ENCODE measurements around the gene PIM3.
"Not testable (repeated sequence)": the region's sequence is repeated elsewhere in the genome, so short reads cannot be mapped to it uniquely, and the experiment has no call there.

The PIM3 gene

DNA sequence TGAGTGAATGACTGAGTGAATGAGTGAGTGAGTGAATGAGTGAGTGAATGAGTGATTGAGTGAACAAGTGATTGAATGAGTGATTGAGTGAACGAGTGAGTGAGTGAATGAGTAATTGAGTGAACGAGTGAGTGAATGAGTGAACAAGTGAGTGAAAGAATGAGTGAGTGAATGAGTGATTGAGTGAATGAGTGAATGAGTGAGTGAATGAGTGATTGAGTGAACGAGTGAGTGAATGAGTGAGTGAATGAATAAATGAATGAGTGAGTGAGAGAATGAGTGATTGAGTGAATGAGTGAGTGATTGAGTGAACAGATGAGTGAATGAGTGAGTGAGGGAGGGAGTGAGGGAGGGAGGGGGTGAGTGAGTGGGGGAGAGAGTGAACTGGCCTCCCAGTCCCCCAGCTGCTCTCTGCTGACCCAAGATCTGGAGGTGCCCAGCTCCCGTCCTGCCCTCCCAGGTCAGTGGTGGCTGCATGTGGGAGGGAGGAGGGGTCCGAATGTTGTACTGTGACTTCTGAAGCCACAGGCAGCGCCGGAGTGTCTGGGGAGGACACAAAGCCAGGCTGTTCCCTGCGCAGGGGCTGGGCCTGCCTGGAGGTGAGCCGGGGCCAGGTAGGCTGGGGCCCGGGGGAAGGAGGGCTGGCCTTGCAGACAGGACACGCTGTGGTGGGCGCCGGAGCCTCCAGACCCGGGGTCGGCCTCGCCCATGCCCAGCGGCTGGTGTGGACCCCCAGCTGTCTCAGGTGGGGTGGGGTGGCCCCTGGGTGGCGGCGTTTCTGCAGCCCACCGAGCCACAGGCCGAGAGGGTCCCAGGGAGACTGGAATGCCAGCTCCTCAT lies 17.8 kb upstream of the PIM3 start:
- DNase-seq (ENCODE audit: low read depth in 3 of 3, low spot score in 1 of 3) = no peak

DNA sequence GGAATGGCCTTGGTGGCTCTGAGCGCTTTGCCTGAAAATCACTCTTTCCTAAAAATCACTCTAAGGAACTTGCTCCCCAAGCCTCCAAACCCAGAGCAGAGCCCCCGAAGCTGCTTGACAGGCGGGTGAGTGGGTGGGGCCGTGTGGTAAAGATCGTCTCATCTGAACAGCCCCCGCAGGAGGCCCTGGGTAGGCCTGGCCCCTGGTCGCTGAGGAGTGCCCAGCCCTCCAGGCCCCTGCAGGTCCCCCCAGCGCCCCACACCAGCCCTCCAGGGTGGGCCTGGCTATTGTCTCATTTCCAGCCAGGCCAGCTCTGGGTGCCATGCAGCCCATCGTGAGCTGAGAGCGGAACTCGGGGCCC lies 17.2 kb upstream of the PIM3 start:
- DNase-seq (ENCODE audit: low read depth in 3 of 3, low spot score in 1 of 3) = no peak

DNA sequence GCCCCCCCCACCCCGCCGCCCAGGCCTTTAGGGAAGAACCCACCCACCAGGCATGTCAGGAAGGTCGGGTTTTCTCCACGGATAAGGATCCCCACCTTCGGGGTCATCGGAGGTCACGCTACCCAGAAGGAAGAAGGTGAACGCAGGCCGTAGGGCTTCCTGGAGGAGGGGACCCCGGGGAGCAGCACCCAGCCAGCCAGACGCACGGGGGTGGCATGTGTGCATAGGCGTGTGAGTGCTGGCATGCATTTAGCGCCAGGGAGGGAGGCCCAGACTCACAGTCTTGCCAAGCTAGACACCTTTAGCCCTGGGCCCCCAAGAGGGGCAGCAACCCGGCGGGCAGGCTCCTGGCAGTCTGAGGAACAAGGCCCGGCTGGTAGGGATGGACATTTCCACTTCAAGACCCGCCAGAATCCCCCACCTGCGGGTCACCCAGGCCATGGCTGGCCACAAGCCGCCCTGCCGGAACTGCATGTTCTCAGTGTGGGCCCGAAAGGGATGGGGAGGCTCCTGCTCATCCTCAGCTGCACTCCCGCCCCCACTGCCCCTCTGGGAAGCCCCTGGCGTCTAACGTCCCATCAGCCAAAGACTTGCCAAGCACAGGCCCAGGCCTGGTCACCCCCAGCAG lies 16.7 kb upstream of the PIM3 start:
- DNase-seq (ENCODE audit: low read depth in 3 of 3, low spot score in 1 of 3) = no peak

DNA sequence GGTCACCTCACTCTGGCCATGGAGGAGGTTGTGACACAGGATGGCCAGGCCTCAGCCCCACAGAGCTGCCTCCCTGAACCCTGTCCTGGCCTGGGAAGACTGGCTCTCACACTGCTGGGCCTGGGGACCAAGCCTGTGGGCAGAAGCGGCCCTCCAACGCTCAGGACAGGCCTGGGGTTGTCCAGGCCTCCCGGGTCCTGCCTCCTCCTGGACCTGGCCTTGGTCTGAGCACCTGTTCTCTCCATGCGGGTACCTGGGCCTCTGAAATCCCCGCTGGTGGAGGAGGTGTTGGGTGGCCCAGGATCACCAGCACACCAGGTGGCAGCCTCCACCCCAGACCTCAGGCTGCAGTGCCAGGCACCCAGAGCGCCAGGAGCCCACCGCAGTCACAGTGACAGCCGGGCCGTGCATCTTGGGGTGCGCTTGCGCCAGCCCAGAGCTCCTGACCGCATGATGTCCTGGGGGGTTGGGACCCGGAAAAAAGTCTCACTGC lies 16.1 kb upstream of the PIM3 start:
- no peak for DNase-seq (ENCODE audit: low read depth in 3 of 3, low spot score in 1 of 3)

DNA sequence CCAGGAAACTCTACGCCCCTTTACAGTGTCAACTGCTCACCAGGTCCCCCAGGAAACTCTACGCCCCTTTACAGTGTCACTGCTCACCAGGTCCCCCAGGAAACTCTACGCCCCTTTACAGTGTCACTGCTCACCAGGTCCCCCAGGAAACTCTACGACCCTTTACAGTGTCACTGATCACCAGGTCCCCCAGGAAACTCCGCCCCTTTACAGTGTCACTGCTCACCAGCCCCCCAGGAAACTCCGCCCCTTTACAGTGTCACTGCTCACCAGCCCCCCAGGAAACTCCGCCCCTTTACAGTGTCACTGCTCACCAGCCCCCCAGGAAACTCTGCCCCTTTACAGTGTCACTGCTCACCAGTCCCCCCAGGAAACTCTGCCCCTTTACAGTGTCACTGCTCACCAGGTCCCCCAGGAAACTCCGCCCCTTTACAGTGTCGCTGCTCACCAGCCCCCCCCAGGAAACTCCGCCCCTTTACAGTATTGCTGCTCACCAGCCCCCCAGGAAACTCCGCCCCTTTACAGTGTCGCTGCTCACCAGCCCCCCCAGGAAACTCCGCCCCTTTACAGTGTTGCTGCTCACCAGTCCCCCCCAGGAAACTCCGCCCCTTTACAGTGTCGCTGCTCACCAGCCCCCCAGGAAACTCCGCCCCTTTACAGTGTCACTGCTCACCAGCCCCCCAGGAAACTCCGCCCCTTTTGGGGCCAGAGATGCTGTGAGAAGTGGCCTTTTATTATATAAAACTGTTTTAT lies 15.4 kb upstream of the PIM3 start:
- DNase-seq (ENCODE audit: low read depth in 3 of 3, low spot score in 1 of 3) = not testable (repeated sequence)

DNA sequence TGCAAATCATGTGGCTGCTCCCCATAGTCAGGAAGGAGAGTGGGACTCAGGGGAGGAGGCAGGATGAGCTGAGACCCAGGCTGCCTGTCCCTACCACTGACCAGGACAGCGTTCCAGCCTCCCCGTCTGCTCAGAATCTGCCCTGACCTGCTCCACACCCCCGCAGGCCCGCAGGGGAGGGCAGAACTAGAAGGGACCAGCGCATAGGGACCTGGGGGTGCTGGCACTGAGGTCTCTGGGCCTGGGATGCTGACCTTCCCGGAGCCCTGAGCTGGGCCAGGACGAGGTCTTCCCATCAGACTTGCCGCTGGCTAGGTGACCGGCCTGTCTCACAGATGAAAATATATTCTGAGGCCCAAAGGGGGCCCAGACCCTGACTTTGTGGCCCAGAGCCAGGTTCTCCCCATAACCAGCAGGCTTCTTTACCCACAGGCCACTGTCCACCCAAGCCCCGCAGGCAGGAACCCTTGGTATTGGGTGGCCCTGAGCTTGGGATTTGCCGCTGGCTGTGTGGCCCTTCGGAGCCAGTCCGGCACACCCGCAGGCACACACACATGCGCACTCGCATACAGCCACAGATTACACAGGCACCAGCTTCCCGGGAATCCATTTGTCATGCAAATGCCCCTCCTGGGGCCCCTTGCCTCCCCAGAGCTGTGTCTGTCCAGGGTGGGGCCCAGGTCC lies 13.8 kb upstream of the PIM3 start:
- no peak for DNase-seq (ENCODE audit: low read depth in 3 of 3, low spot score in 1 of 3)

DNA sequence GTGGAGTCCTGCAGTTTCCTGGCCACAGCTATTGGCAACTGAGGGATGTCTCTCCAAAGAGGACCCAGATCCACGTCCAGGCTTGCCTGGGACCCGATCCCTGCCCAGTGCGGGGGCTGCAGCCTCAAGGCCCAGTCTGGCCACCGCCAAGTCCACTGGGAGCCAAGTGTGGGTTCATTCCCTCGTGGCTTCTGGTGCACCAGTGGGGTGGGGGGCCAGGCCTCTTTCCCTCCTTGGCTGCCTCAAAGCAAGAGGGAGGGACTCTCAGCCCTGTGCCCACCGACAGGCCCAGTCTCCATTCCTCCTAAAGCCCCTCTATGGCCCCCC lies 13.3 kb upstream of the PIM3 start:
- no peak for DNase-seq (ENCODE audit: low read depth in 3 of 3, low spot score in 1 of 3)

DNA sequence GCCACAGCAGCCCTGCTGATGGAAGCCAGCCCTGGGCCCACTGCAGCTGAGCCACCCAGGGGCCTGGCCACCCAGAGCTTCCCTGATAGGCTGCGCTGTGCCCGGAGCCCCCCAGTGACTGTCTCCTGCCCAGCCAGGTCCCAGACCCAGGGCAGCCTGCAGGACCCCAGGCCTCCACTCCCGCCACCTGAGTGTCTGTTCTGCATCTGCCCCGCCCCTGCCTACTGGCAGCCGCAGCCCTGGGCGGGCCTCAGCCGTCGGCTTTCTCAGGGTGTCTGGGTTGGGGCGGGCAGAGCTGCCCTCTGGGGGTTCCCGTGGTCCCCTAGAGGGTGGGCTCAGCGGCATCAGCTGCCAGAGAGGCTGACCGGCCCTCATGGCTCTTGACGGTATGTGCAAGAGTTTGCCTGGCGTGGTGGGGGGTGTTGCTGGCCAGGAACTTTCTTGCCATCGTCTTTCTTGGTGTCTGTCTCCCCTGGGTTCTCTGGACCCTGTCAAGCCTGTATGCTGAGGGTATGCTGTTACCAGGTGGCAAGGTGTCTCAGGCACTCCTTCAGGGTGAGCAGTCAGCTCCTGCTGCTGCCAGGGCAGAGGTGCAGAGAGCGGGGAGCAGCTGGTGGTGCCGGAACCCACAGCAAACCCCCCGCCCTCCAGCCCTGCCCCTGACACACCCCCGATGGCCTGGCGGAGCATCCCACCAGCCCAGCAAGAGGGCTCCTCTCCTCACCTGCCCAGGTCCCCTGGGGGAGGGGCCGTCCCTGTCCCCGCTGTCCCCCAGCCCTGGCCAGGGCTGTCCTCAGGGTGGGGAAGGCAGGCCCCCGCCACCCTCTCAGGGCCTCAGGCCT lies 12.2 kb upstream of the PIM3 start:
- DNase-seq (ENCODE audit: low read depth in 3 of 3, low spot score in 1 of 3) = no peak

DNA sequence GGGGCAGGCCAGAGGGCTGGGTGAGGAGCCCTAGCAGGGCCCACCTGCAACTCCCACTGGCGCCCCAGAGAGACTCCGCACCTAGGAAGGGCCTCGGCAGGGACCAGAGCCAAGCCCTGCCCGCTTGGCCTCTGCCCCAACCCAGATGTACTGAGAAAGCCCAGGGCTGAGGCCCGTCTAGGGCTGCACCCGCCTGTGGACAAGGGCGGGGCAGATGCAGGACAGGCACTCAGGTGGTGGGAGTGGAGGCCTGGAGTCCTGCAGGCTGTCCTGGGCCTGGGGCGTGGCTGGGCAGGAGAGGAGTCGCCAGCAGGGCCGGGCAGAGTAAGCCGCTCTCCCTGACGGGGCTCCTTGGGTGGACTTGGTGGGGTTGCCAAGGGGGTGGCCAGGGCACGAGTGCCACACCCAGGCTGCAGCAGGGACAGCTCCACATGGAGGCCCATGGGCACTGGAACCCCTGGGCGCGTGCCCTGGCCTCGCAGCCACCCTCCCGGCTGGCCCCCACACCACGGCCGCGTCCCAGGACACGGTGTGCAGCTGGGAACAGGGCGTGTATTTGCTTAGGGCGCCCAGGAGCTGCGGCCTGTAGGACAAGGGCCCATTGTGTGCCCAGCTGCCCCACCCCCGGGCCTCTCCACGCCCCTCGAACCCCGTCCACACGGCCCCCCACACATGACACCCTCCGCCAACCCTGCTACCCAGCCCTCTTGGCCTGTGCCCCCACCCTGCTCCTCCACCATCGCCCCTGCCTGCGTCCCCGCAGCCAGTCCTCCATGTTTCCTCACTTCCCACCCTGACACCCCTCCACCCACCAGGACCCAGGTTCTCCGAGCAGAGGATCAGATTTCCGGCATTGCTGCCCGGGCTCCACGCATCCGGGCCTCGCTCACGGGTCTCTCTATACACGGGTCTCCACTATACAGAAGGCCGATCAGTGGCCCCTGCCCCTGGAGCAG lies 11.3 kb upstream of the PIM3 start:
- DNase-seq (ENCODE audit: low read depth in 3 of 3, low spot score in 1 of 3) = no peak

DNA sequence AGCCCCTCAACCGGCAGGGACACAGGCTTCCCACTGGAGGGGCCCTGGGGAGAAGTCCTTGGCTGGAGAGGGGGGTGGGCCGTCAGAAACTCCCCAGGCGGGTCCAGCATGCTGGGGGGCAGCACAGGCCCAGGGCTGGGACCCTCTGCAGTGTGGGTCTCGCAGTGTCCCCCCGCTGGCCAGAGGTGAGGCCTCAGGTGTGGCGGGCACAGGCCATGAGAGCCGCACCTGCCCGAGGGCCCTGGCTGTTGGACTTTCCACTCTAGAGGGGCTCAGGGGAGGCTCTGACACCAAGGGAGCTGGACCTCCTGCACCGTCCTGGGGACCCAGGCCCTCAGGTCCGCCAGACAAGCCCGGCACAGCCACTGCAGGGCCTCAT lies 10.7 kb upstream of the PIM3 start:
- DNase-seq (ENCODE audit: low read depth in 3 of 3, low spot score in 1 of 3) = no peak

DNA sequence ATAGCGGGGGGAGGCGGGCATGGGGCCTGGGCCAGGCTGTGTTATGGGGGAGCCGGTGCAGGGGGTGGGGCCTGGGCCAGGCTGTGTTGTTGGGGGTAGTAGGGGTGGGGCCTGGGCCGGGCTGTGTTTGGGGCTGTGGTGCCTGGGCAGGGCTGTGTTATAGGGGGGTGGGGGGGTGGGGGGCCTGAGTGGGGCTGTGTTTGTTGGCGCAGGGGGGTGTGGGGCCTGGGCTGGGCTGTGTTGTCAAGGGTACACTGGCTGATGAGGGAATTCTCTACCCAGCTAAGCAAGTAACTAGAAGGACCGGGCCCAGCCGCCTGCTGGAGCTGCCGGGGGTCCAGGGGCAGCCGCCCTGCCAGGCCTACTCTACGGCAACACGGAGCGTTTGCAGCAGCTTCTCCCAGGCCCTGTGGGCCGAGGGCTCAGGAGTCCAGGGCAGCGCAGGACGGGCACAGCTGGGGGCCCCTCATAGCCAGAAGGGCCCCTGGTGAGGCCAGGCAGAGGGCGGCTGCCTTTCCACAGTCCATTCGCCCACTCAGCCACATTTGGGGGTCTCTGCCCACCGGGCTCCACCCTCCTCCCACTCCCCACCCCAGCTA lies 10.1 kb upstream of the PIM3 start:
- no peak for DNase-seq (ENCODE audit: low read depth in 3 of 3, low spot score in 1 of 3)

DNA sequence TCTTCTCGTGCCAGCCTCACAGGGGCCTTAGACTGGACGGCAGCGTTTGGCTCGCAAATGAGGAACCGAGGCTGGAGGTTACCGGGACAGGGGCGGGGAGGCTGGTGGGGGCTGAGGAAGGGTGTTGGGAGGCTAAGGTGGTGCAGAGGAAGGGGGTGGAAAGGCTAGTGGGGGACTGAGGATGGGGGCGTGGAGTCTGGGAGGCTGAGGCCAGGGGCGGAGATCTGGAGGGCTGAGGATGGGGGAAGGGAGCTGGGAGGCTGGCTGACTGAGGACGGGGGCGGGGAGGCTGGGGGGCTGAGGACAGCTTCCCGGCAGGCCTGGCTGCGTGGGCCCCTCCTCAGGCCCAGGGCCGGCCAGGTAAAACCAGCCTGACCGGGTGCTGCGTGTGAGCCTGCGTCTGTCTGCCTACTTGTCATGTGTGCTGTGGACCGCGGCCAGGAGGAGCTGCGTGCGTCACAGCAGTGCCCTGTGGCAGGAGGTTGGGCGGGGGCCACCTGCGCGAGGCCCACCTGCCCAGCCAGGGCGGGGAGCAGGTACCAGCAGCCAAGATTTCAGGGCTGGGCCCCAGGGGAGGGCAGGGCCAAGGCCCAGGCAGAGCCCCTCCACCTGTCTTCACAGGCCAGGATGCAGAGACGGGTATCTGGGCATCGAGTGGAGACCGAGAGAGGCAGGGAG lies 9.4 kb upstream of the PIM3 start:
- no peak for DNase-seq (ENCODE audit: low read depth in 3 of 3, low spot score in 1 of 3)

DNA sequence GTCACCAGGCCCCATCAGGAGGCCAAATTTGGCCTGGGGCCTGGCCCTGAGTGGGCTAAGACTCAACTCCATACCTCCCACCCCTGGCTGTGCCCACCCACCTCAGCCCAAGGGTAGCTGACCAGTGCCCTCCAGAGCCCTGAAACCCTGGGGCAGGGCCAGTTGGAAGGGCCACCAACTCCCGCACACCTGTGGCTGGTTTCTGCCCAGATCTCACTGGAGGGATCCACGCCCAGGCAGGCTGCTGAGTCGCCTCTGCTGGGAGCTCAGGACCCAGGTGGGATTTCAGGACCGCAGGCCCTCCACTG lies 8.9 kb upstream of the PIM3 start:
- DNase-seq (ENCODE audit: low read depth in 3 of 3, low spot score in 1 of 3) = no peak

DNA sequence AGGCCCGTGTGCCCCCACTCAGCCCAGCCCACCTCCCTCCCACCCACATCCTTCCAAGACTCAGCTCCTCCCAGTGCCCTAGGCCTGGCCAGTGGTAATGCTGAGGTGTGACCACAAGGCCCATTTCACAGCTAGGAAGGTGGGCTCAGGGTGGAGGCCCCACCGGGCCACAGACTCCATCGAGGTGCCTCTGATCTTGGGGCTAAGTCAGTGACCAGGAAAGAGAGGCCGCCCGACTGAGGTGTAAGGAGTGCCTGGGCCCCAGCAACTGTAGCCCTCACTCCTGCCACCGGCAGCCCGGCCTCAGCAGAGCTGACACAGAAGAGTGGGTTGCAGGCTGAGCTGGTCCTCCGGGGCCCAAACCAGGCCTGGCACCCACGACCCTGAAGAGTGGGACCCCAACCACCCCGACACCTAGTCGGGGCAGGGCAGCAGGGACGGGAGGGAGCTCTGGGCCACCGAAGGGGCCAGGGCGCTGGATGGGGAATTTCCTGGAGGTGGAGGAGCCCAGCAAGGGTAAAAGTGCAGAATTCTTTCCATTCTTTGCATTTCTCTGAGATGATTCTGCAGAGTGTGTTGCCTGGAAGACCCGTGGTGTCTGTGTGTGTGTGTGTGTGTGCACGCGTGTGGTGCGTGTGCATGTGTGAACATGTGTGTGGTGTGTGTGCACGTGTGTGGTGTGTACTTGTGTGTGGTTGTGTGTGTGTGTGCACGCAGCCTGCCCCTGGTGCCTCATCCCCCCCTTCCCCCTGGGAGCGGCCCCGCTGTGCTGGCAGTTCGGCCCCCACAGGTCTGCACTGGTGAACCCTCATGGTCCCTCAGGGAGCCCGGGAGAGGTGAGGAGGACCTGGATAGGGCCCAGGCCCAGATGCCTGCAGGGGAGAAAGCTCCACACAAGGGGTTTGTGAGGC lies 8.3 kb upstream of the PIM3 start:
- no peak for DNase-seq (ENCODE audit: low read depth in 3 of 3, low spot score in 1 of 3)

DNA sequence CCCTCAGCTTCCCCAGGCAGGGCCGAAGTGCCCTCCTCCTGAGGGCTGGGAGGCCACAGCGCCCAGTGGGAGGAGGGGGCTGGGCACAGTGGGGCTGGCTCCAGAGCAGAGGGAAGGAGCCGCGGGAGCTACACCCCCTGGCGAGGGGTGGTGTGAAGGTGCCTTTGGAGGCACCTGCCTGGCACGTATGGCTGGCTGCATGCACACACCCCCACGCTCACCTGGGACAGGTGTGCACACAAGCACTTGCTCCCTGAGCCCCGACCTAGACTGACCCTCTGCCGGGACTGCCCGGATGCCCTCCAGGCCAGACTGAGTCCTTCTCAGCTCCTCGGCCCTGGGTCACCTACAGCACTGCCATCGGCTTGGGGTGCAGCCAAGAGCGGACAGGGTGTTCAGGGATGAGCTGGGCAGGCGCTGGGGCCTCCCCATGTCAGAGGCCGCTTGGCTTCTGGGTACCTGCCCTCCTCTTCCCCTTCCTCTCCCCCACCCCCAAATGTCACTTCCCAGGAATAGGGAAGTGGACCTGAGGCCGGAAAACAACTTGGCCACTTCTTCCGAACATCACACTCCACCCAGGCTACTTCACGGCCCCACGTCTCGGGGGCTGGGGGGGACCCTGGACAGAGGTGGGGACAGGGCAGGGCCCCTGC lies 7.4 kb upstream of the PIM3 start:
- no peak for DNase-seq (ENCODE audit: low read depth in 3 of 3, low spot score in 1 of 3)

DNA sequence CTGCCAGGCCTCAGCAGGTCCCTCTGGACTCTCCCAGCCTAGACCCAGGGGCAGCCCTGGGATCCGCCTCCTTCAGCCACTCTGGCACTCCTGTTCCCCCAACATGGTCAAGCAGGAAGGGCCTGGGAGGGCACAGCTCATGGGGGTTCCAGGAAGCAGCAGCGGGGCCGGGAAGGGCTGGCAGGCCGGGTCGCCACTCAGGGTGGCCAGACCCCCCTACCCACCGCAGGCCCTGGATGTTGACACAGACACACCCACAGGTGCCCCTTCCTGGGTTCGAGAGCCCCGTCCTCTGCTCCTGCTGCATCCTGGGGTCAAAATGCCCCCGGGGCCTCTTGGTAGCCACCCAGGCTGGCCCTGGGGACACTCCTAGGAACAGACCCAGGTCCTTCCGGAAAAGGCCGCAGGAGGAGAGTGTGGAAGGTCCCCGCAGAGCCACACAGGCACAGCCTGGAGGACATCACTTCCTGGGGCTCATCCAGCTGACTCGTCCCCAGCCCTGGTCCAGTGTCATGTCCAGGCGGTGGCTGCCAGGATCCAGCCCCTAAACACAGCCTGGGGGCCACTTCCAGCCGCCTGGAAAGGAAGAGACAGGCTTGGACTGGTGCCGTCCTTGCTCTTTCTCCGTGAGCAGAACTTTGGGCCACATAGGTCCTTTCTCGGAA lies 6.8 kb upstream of the PIM3 start:
- DNase-seq (ENCODE audit: low read depth in 3 of 3, low spot score in 1 of 3) = no peak

DNA sequence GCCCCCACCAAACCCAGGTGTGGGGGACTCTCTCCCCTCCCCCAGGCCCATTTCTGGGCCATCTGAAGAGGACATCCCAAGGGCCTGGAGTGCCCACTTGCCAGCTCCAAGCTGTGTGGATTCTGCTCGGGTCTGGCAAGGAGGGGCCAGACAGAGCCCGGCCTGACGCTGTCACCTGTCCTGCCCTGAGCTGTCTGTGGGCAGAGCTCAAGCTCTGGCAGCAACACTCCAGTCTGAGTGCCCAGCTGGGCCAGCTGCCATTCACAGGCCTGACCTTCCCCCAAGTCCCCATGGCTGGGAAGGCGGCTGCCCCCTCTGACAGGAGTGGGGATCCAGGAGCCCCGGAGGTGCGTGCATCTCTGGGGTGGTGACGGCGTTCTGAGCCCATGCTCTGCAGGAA lies 6.2 kb upstream of the PIM3 start:
- DNase-seq (ENCODE audit: low read depth in 3 of 3, low spot score in 1 of 3) = no peak
